ENCODE results near the gene NDOR1. TPM values are rescaled to one million over a fixed set of nuclear protein-coding genes. Genes with fewer than 3 reads are reported as not detected.

Gene NDOR1
- total RNA-seq, 4 donors from 2014 or later = 5.3 to 11.2 (median 7.7) TPM

GRCh38 chr9:137165250-137165836, 40.2 kb upstream of the NDOR1 start:
- no peak for DNase-seq
- no peaks in the 10 kb centered on the region for H3K36me3 ChIP-seq
- no peak overlapping the region for H3K27ac ChIP-seq
- no peak overlapping the region for H3K4me3 ChIP-seq
- peaks cover 31 to 66% (median 42%) of the 10 kb centered on the region in 3 donors for H3K4me1 ChIP-seq
- no peak for TF ChIP-seq POLR2A (IDR thresholded peaks at IDR 0.05)
- TF ChIP-seq, protein P1, sequence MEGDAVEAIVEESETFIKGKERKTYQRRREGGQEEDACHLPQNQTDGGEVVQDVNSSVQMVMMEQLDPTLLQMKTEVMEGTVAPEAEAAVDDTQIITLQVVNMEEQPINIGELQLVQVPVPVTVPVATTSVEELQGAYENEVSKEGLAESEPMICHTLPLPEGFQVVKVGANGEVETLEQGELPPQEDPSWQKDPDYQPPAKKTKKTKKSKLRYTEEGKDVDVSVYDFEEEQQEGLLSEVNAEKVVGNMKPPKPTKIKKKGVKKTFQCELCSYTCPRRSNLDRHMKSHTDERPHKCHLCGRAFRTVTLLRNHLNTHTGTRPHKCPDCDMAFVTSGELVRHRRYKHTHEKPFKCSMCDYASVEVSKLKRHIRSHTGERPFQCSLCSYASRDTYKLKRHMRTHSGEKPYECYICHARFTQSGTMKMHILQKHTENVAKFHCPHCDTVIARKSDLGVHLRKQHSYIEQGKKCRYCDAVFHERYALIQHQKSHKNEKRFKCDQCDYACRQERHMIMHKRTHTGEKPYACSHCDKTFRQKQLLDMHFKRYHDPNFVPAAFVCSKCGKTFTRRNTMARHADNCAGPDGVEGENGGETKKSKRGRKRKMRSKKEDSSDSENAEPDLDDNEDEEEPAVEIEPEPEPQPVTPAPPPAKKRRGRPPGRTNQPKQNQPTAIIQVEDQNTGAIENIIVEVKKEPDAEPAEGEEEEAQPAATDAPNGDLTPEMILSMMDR (IDR thresholded peaks at IDR 0.05) = no peak
- H3K9me3 ChIP-seq = no peaks in the 10 kb centered on the region
- intact Hi-C loops (cut with DNase I) = no loop called here
- WGBS, 2 donors = 78 to 83% methylated on average over 23 to 25 of the region's 32 CpGs
- peaks cover 48 to 100% (median 74%) of the 10 kb centered on the region in 4 donors for H3K27me3 ChIP-seq

DNA sequence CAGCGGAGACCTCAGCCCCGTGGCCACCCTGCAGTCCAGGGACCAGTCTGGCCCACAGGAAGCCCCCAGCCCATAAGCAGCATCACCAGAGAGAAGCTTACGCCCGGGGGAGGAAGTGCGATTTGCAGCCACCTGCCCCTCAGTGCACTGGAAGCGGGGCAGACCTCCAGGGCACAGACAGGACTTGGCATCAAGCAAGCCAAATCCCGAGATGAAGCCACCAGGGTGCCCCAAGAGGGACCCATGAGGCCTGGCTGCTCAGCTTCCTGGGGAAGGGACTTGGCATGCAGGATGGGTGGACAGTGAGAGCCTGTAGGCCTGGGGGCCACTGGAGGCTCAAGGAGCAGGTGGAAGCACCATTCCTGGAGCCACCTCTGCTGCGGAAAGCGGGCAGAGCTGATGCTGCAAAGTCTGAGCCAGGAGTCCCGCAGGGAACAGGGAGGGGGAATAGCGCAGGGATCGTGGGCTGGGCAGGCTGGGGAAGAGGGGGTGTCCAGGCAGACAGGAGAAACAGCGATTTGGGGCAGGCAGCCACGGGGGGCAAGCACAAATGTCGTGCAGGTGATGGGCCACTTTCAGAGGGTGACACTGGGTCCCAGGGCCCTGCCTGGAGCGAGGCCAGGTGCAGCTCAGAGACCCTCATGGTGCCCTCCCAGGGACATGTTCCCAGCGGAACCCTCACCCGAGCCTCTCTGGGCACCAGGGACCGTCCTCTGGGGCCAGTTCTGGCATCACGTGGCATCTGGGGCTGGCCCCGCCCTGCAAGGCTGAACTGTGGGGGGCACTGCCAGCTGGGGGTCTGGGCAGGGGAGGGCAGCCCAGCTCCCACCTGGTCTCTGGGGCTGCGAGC, 38.9 kb upstream of the NDOR1 start:
- Histone ChIP-seq H3K36me3 (no peaks in the 10 kb centered on the region), H3K4me1 (peaks cover 30 to 60% (median 42%) of the 10 kb centered on the region in 3 donors), H3K4me3 (no peak overlapping the region), H3K9me3 (no peaks in the 10 kb centered on the region), H3K27ac (no peak overlapping the region), H3K27me3 (peaks cover 44 to 100% (median 68%) of the 10 kb centered on the region in 4 donors)
- whole genome bisulfite sequencing, 2 donors = 68 to 73% methylated on average over 8 to 9 of the region's 22 CpGs
- intact Hi-C loops (cut with DNase I) = no loop called here
- DNase-seq = no peak
- no peak for TF ChIP-seq POLR2A (IDR thresholded peaks at IDR 0.05)
- TF ChIP-seq, protein P1 (IDR thresholded peaks at IDR 0.05) = no peak

DNA sequence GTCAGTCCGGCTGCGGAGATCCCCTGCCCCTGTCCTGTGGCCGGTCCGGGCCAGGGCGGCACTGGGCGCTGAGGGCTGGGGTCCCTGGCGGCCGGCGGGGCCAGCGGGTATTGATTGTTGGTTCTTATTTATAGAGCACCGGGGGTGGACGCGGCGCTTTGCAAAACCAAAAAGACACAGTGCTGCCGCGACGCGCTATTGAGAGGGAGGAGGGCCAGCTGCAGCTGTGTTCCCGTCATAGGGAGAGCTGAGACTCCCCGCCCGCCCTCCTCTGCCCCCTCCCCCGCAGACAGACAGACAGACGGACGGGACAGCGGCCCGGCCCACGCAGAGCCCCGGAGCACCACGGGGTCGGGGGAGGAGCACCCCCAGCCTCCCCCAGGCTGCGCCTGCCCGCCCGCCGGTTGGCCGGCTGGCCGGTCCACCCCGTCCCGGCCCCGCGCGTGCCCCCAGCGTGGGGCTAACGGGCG, 38.2 kb upstream of the NDOR1 start:
- intact Hi-C loops (cut with DNase I) = no loop called here
- H3K27me3 ChIP-seq = peaks cover 37 to 100% (median 61%) of the 10 kb centered on the region in 4 donors
- H3K4me1 ChIP-seq = peaks cover 23 to 56% (median 36%) of the 10 kb centered on the region in 3 donors
- no peak for DNase-seq
- no peak for TF ChIP-seq POLR2A (IDR thresholded peaks at IDR 0.05)
- TF ChIP-seq, protein P1 (IDR thresholded peaks at IDR 0.05) = no peak
- no peaks in the 10 kb centered on the region for H3K9me3 ChIP-seq
- no peaks in the 10 kb centered on the region for H3K36me3 ChIP-seq
- H3K27ac ChIP-seq = no peak overlapping the region
- peak overlapping the region in 1 of 4 donors; percentile 58 for H3K4me3 ChIP-seq
- WGBS, 2 donors = no CpG with 5 or more reads among the region's 44 CpGs

DNA sequence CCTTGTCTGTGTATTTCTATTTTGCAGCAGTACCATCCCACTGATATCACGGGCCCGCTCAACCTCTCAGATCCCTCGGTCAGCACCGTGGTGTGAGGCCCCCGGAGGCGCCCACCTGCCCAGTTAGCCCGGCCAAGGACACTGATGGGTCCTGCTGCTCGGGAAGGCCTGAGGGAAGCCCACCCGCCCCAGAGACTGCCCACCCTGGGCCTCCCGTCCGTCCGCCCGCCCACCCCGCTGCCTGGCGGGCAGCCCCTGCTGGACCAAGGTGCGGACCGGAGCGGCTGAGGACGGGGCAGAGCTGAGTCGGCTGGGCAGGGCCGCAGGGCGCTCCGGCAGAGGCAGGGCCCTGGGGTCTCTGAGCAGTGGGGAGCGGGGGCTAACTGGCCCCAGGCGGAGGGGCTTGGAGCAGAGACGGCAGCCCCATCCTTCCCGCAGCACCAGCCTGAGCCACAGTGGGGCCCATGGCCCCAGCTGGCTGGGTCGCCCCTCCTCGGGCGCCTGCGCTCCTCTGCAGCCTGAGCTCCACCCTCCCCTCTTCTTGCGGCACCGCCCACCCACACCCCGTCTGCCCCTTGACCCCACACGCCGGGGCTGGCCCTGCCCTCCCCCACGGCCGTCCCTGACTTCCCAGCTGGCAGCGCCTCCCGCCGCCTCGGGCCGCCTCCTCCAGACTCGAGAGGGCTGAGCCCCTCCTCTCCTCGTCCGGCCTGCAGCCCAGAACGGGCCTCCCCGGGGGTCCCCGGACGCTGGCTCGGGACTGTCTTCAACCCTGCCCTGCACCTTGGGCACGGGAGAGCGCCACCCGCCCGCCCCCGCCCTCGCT, 37.5 kb upstream of the NDOR1 start:
- peaks cover 34 to 100% (median 56%) of the 10 kb centered on the region in 4 donors for H3K27me3 ChIP-seq
- DNase-seq = no peak
- intact Hi-C loops (cut with DNase I) = no loop called here
- no peaks in the 10 kb centered on the region for H3K36me3 ChIP-seq
- peaks cover 17 to 56% (median 29%) of the 10 kb centered on the region in 3 donors for H3K4me1 ChIP-seq
- peak overlapping the region; percentile 26 to 58 (median 36) for H3K4me3 ChIP-seq
- no CpG with 5 or more reads among the region's 57 CpGs for WGBS, 2 donors
- no peak for TF ChIP-seq POLR2A (IDR thresholded peaks at IDR 0.05)
- TF ChIP-seq, protein P1 (IDR thresholded peaks at IDR 0.05) = no peak
- no peaks in the 10 kb centered on the region for H3K9me3 ChIP-seq
- H3K27ac ChIP-seq = no peak overlapping the region
